ENCODE measurements around the gene KLHL11.
A peak's percentile ranks its signal among the peaks of the same experiment; 100 is the strongest.
"Not testable (repeated sequence)": the region's sequence is repeated elsewhere in the genome, so short reads cannot be mapped to it uniquely, and the experiment has no call there.

The KLHL11 gene

DNA sequence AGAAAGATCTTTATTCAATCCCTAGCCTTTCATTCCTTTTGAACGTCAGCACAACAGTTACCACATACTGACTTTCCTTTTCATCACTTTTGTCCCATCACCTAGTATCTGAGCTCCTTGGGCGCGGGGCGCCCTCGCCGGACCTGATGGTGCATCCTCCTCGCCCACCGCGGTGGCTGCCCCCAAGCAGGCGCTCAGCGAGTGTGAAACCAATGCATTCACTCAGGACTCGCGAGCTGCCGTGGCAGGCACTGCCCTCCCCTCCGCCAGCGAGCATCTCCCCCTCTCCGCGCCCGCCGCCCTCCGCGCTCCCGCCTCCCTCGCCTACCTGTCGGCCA, 756 bp downstream of the KLHL11 start:
- no peak for DNase-seq (ENCODE audit: extremely low spot score)
- CTCF ChIA-PET, result interaction anchor here (0.7 to 1.7 kb wide), 4 partner anchors 15 to 168 kb away, joined by 3 to 5 read pairs (median 4); partner anchors contain the start of gene JUP
- TF ChIP-seq SUZ12 (IDR thresholded peaks at IDR 0.05) (no peak), HDGF (IDR thresholded peaks at IDR 0.05; ENCODE audit: borderline replicate concordance) (no peak)
- POLR2A ChIA-PET, result interaction anchor here (0.6 to 3.9 kb wide), 25 partner anchors 9 to 176 kb away, joined by 3 to 36 read pairs (median 5); partner anchors contain the start of genes DNAJC7, EIF1, FKBP10 and JUP

GRCh38 chr17:41863074-41863848, 2.0 kb downstream of the KLHL11 start:
- CTCF ChIA-PET, result interaction anchor here (1.1 to 1.7 kb wide), 3 partner anchors 77 to 167 kb away, joined by 4 to 5 read pairs (median 4); partner anchors contain the start of gene JUP
- POLR2A ChIA-PET, result interaction anchor here (0.9 to 3.9 kb wide), 13 partner anchors 10 to 174 kb away, joined by 3 to 36 read pairs (median 7); partner anchors contain the start of genes EIF1, FKBP10, JUP and ODAD4
- DNase-seq (ENCODE audit: extremely low spot score), result no peak
- TF ChIP-seq ZNF384 (IDR thresholded peaks at IDR 0.05), result peak; percentile 90
- no peak for TF ChIP-seq BHLHE40 (IDR thresholded peaks at IDR 0.05; ENCODE audit: borderline replicate concordance)
- TF ChIP-seq, protein P1, sequence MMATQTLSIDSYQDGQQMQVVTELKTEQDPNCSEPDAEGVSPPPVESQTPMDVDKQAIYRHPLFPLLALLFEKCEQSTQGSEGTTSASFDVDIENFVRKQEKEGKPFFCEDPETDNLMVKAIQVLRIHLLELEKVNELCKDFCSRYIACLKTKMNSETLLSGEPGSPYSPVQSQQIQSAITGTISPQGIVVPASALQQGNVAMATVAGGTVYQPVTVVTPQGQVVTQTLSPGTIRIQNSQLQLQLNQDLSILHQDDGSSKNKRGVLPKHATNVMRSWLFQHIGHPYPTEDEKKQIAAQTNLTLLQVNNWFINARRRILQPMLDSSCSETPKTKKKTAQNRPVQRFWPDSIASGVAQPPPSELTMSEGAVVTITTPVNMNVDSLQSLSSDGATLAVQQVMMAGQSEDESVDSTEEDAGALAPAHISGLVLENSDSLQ (IDR thresholded peaks at IDR 0.05), result no peak
- no peak for TF ChIP-seq FOXA1 (IDR thresholded peaks at IDR 0.05)

DNA sequence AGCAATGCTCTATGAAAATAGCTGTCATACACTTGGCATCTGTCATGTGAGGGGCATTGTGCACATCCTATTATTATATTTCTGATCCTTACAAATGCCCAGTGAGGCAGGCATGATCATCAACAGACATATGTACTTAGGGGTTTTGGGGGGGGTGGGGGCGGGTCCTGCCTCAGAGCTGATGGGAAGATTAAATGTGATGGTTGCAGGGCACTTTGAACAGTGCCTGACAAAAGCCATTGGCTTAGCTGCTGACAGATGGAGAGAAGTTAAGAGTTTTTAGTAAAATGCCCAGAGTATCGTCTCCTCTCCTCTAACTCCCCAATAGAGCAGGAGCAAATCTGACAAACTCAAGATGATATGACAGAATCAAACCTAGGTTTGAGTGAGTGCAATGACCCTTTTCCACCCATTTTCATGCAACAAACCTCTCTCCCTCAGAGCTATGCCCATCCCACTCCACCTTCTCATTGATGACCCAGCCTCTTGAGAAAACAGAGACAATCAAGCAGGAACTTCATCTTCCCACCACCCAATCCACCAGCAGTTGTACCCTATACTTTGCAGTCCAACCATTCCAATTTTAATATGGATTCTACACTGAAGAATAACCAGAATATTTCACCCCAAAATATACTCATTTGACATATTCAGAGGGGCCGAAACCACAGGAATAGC, 4.8 kb downstream of the KLHL11 start:
- ChIA-PET POLR2A (interaction anchor here (1.2 to 1.7 kb wide), 4 partner anchors 12 to 74 kb away, joined by 3 to 4 read pairs (median 4); partner anchors contain the start of genes JUP and P3H4), CTCF (interaction anchor here (0.5 to 1.2 kb wide), 2 partner anchors 74 to 103 kb away, joined by 3 read pairs; partner anchors contain the start of gene JUP)
- no peak for DNase-seq (ENCODE audit: extremely low spot score)
- TF ChIP-seq FOXK2 (IDR thresholded peaks at IDR 0.05), result no peak
- no peak for TF ChIP-seq BHLHE40 (IDR thresholded peaks at IDR 0.05; ENCODE audit: borderline replicate concordance)
- TF ChIP-seq ZNF384 (IDR thresholded peaks at IDR 0.05), result no peak
- no peak for TF ChIP-seq ELF4 (IDR thresholded peaks at IDR 0.05)
- no peak for TF ChIP-seq HDGF (IDR thresholded peaks at IDR 0.05; ENCODE audit: borderline replicate concordance)
- TF ChIP-seq L3MBTL2 (conservative IDR thresholded peaks at IDR 0.05), result no peak
- TF ChIP-seq, protein P1 (IDR thresholded peaks at IDR 0.05), result no peak
- TF ChIP-seq FOXM1 (IDR thresholded peaks at IDR 0.05; ENCODE audit: borderline replicate concordance), result no peak
- TF ChIP-seq TARDBP (IDR thresholded peaks at IDR 0.05), result no peak
- TF ChIP-seq CTBP1 (IDR thresholded peaks at IDR 0.05; ENCODE audit: borderline replicate concordance), result no peak
- no peak for TF ChIP-seq SUZ12 (IDR thresholded peaks at IDR 0.05)
- TF ChIP-seq ARNT (IDR thresholded peaks at IDR 0.05), result no peak
- no peak for TF ChIP-seq SP1 (IDR thresholded peaks at IDR 0.05)
- TF ChIP-seq LEF1 (IDR thresholded peaks at IDR 0.05; ENCODE audit: borderline replicate concordance), result no peak
- TF ChIP-seq NFRKB (IDR thresholded peaks at IDR 0.05), result no peak
- TF ChIP-seq FOXA1 (IDR thresholded peaks at IDR 0.05), result no peak

DNA sequence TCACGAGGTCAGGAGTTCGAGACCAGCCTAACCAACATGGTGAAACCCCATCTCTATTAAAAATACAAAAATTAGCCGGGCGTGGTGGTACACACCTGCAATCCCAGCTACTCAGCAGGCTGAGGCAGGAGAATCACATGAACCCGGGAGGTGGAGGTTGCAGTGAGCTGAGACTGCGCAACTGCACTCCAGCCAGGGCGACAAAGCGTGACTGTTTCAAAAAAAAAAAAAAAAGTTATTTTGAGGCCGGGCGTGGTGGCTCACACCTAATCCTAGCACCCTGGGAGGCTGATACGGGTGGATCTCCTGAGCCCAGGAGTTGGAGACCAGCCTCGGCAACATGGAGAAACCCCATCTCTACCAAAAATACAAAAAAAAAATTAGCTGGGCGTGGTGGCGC, 13.8 kb downstream of the KLHL11 start:
- DNase-seq (ENCODE audit: extremely low spot score), result not testable (repeated sequence)
- ChIA-PET CTCF (interaction anchor here (0.7 to 0.8 kb wide), 2 partner anchors 50 to 157 kb away, joined by 4 to 7 read pairs; no protein-coding TSS in a partner anchor), POLR2A (interaction anchor here (1.3 to 1.9 kb wide), 4 partner anchors 14 to 163 kb away, joined by 3 to 7 read pairs (median 5); partner anchors contain the start of genes EIF1, KLHL10, KLHL11 and NT5C3B)

DNA sequence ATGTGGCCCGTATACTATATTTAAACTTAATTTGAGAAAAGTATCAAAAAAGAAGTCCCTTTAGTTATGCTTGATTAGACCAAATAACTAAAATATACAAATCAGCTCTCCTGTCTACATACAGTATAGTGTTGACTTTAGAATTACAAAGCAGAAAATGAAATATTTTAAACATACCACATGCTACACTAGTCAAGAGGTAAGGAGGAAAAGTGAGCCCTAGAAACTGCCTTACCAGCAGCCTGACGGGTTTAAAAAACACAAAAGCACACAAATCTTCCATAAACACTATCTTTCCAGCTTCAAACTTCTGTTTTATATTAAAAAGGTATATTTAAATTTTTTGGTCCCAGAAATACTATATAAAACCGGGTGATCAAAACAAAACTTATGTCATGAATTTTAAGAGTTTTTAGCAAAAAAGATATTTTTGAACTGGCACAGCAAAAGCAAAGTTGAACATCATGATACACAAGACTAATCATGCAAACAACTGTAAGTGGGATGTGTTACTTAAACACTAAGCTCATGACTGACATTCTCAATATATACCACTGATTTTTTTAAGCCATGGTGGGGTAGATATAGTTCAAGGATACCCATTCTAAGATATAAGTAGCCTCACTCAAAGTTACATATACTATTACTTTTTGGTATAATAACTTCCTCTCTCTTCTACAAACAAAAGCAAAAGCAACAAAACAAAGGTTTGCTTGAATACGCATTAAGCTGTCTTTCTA, 15.8 kb downstream of the KLHL11 start:
- ChIA-PET POLR2A (interaction anchor here (0.8 to 2.5 kb wide), 8 partner anchors 12 to 161 kb away, joined by 3 to 11 read pairs (median 5); partner anchors contain the start of genes ACLY, EIF1 and KLHL11), CTCF (interaction anchor here (0.8 to 1.3 kb wide), 4 partner anchors 15 to 159 kb away, joined by 3 to 6 read pairs (median 3); partner anchors contain the start of gene P3H4)
- TF ChIP-seq FOXK2 (IDR thresholded peaks at IDR 0.05) (no peak), ZNF384 (IDR thresholded peaks at IDR 0.05) (no peak), ELF4 (IDR thresholded peaks at IDR 0.05) (no peak), NFRKB (IDR thresholded peaks at IDR 0.05) (no peak)
- DNase-seq (ENCODE audit: extremely low spot score), result no peak

- POLR2A ChIA-PET, result interaction anchor here (1.4 to 2.5 kb wide), 6 partner anchors 12 to 160 kb away, joined by 4 to 11 read pairs (median 6); partner anchors contain the start of genes ACLY, EIF1, KLHL11 and NT5C3B
Observed at GRCh38 chr17:41848788-41849187, 16.4 kb downstream of the KLHL11 start.

More at GRCh38 chr17:41848788-41849187, 16.4 kb downstream of the KLHL11 start:
- CTCF ChIA-PET, result interaction anchor here (1.2 to 1.3 kb wide), 2 partner anchors 14 to 37 kb away, joined by 4 to 6 read pairs; partner anchors contain the start of gene P3H4
- no peak for DNase-seq (ENCODE audit: extremely low spot score)
- TF ChIP-seq SP1 (IDR thresholded peaks at IDR 0.05) (no peak), HDGF (IDR thresholded peaks at IDR 0.05; ENCODE audit: borderline replicate concordance) (no peak), FOXA1 (IDR thresholded peaks at IDR 0.05) (no peak), TARDBP (IDR thresholded peaks at IDR 0.05) (no peak), ZNF384 (IDR thresholded peaks at IDR 0.05) (no peak), ARNT (IDR thresholded peaks at IDR 0.05) (no peak), ELF4 (IDR thresholded peaks at IDR 0.05) (no peak), SUZ12 (IDR thresholded peaks at IDR 0.05) (no peak), L3MBTL2 (conservative IDR thresholded peaks at IDR 0.05) (no peak), BHLHE40 (IDR thresholded peaks at IDR 0.05; ENCODE audit: borderline replicate concordance) (no peak), NFRKB (IDR thresholded peaks at IDR 0.05) (no peak), FOXM1 (IDR thresholded peaks at IDR 0.05; ENCODE audit: borderline replicate concordance) (no peak), FOXK2 (IDR thresholded peaks at IDR 0.05) (no peak), CTBP1 (IDR thresholded peaks at IDR 0.05; ENCODE audit: borderline replicate concordance) (no peak), LEF1 (IDR thresholded peaks at IDR 0.05; ENCODE audit: borderline replicate concordance) (no peak)
- TF ChIP-seq, protein P1 (IDR thresholded peaks at IDR 0.05), result no peak

Measured in HEK293T (cell line).